ENCODE measurements around the gene TMED8. TPM values are rescaled to one million over a fixed set of nuclear protein-coding genes. Genes with fewer than 3 reads are reported as not detected.
"Not testable (repeated sequence)": the region's sequence is repeated elsewhere in the genome, so short reads cannot be mapped to it uniquely, and the experiment has no call there.

Gene TMED8
- total and polyA plus RNA-seq, 4 donors, result 1.3 to 6.9 (median 4.2) TPM

DNA sequence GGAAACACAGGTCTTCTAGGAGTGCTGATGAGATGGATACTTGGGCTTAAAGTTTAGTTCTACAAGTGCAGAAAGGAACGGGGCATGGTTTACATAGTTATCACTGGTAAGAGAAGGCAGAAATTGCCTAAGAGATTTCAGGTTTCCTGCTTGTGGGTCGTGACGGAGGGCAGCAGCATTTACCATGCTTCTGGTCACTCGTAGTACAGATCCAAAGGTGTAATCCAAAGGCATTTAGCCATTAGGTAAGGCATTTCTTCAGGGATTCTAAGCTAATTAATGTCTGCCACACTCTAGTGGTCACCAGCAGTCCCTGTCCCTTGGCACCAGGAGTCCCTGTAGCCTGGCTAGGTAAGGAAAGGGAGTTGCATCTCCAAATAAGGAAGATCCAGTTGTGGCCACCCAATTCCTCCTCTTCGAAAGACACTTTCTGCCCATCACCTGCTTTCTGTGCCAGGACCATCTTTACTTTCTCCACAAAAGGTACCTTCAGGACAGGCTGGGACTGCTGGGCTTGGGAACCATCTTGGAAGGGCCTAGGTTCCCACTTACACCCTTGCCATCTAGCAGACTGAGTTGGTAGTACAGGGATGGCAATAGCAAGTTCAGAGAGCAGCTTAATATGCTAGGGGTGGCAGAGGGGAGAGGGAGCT is 54.5 kb downstream of the TMED8 start (continued):
- no peak for TF ChIP-seq GABPA (IDR thresholded peaks at IDR 0.05 in 1 of 2, conservative IDR thresholded peaks at IDR 0.05 in 1 of 2)

DNA sequence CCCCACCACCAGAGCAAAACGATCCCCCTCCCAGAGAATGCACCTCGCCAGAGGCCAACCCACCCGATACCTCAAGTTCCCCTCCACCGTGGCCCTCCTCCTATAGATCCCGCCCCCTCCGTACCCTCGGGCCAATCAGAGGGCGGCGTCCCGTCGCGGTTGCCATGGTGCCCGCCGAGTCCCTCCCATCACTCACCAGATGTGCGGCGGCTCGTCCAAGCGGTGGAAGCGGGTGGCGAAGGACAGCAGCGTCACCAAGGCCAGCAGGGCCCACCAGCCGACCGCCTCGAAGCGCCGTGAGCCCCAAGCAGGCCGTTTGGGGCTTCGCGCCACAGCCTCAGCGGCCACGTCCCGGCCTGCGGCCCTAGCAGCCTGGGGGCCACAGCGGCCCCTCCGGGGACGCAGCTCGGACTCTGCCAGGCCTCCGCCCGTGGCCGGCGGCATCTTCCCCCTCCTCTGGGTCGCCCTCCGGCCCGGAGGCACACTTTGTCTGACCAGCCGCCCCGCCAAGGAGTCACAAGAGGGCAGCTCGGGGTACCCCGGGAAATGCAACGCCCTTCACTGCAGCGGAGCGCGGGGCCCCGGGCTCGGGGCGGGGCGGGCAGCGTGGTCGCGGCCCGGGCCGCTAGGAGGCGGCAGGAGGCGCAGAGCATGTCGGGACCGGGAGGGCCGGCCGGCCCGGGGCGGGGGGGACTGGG is 56.5 kb downstream of the TMED8 start, which contains the start of gene POMT2:
Gene POMT2, minus strand, starts transcription at position 646 of the 698 bp plus-strand sequence. Its CDS starts 202 bp downstream, at position 444.
- peak within 1 kb of the TSS; percentile 80 to 88 (median 87) for H3K4me3 ChIP-seq (ENCODE audit: low read depth in 1 of 3, low read length in 3 of 3)
- peak; percentile 94 for DNase-seq (ENCODE audit: low spot score)
- no peak for TF ChIP-seq EGR1 (IDR thresholded peaks at IDR 0.05; ENCODE audit: low read depth in 2 of 2)
- TF ChIP-seq, protein P1, sequence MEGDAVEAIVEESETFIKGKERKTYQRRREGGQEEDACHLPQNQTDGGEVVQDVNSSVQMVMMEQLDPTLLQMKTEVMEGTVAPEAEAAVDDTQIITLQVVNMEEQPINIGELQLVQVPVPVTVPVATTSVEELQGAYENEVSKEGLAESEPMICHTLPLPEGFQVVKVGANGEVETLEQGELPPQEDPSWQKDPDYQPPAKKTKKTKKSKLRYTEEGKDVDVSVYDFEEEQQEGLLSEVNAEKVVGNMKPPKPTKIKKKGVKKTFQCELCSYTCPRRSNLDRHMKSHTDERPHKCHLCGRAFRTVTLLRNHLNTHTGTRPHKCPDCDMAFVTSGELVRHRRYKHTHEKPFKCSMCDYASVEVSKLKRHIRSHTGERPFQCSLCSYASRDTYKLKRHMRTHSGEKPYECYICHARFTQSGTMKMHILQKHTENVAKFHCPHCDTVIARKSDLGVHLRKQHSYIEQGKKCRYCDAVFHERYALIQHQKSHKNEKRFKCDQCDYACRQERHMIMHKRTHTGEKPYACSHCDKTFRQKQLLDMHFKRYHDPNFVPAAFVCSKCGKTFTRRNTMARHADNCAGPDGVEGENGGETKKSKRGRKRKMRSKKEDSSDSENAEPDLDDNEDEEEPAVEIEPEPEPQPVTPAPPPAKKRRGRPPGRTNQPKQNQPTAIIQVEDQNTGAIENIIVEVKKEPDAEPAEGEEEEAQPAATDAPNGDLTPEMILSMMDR (IDR thresholded peaks at IDR 0.05; ENCODE audit: low read depth, low read length, missing input control), result peak; percentile 49
- WGBS, result 1% methylated on average over 69 of the region's 69 CpGs
- H3K4me1 ChIP-seq (ENCODE audit: control insufficient read depth in 4 of 4, insufficient read depth in 4 of 4, low read length in 3 of 4), result peaks cover 7 to 69% (median 58%) of the 10 kb centered on the region in 4 donors
- no peaks in the 10 kb centered on the region for H3K36me3 ChIP-seq (ENCODE audit: control insufficient read depth in 4 of 4, insufficient read depth in 3 of 4, low read depth in 1 of 4, low read length in 3 of 4)
- H3K27ac ChIP-seq (ENCODE audit: low read depth in 1 of 2, low read length in 2 of 2), result peak within 1 kb of the TSS; percentile 93 to 99
- H3K27me3 ChIP-seq (ENCODE audit: control insufficient read depth in 4 of 4, insufficient read depth in 4 of 4, low read length in 3 of 4), result no peaks in the 10 kb centered on the region
- H3K9me3 ChIP-seq (ENCODE audit: control insufficient read depth in 4 of 4, low read length in 3 of 4), result no peaks in the 10 kb centered on the region
- peak within 1 kb of the TSS; percentile 64 to 75 for H3K9ac ChIP-seq (ENCODE audit: low read depth in 1 of 2, low read length in 2 of 2)

- H3K4me3 ChIP-seq (ENCODE audit: low read depth in 1 of 3, low read length in 3 of 3), result no peak overlapping the region
- no peaks in the 10 kb centered on the region for H3K36me3 ChIP-seq (ENCODE audit: control insufficient read depth in 4 of 4, insufficient read depth in 3 of 4, low read depth in 1 of 4, low read length in 3 of 4)
- no peak for TF ChIP-seq FOXA1 (IDR thresholded peaks at IDR 0.05)
- TF ChIP-seq GABPA (IDR thresholded peaks at IDR 0.05 in 1 of 2, conservative IDR thresholded peaks at IDR 0.05 in 1 of 2), result no peak
- TF ChIP-seq, protein P2, sequence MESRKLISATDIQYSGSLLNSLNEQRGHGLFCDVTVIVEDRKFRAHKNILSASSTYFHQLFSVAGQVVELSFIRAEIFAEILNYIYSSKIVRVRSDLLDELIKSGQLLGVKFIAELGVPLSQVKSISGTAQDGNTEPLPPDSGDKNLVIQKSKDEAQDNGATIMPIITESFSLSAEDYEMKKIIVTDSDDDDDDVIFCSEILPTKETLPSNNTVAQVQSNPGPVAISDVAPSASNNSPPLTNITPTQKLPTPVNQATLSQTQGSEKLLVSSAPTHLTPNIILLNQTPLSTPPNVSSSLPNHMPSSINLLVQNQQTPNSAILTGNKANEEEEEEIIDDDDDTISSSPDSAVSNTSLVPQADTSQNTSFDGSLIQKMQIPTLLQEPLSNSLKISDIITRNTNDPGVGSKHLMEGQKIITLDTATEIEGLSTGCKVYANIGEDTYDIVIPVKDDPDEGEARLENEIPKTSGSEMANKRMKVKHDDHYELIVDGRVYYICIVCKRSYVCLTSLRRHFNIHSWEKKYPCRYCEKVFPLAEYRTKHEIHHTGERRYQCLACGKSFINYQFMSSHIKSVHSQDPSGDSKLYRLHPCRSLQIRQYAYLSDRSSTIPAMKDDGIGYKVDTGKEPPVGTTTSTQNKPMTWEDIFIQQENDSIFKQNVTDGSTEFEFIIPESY (IDR thresholded peaks at IDR 0.05), result no peak
- TF ChIP-seq, protein P3, sequence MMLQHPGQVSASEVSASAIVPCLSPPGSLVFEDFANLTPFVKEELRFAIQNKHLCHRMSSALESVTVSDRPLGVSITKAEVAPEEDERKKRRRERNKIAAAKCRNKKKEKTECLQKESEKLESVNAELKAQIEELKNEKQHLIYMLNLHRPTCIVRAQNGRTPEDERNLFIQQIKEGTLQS (IDR thresholded peaks at IDR 0.05), result no peak
- no peak for DNase-seq (ENCODE audit: low spot score)
- no peak overlapping the region for H3K9ac ChIP-seq (ENCODE audit: low read depth in 1 of 2, low read length in 2 of 2)
- no peaks in the 10 kb centered on the region for H3K27me3 ChIP-seq (ENCODE audit: control insufficient read depth in 4 of 4, insufficient read depth in 4 of 4, low read length in 3 of 4)
- H3K27ac ChIP-seq (ENCODE audit: low read depth in 1 of 2, low read length in 2 of 2), result no peak overlapping the region
- 83% methylated on average over 5 of the region's 5 CpGs for WGBS
- H3K9me3 ChIP-seq (ENCODE audit: control insufficient read depth in 4 of 4, low read length in 3 of 4), result no peaks in the 10 kb centered on the region
- H3K4me1 ChIP-seq (ENCODE audit: control insufficient read depth in 4 of 4, insufficient read depth in 4 of 4, low read length in 3 of 4), result peaks cover 5 to 63% (median 50%) of the 10 kb centered on the region in 4 donors
These were observed 57.5 kb downstream of the TMED8 start for GRCh38 chr14:77319422-77319821.

DNA sequence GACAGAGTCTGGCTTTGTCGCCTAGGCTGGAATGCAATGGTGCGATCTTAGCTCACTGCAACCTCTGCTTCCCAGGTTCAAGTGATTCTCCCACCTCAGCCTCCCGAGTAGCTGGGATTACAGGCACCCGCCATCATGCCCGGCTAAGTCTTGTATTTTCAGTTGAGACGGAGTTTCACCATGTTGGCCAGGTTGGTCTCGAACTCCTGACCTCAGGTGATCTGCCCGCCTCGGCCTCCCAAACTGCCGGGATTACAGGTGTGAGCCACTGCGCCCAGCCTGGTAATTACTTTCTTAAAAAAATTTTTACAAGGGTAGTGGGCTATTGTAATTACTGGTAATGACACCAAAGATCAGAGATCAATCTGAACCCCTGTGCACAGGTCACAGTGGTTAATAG is 58.1 kb downstream of the TMED8 start:
- H3K4me1 ChIP-seq (ENCODE audit: control insufficient read depth in 4 of 4, insufficient read depth in 4 of 4, low read length in 3 of 4), result peaks cover 5 to 56% (median 49%) of the 10 kb centered on the region in 4 donors
- H3K27me3 ChIP-seq (ENCODE audit: control insufficient read depth in 4 of 4, insufficient read depth in 4 of 4, low read length in 3 of 4); H3K9me3 ChIP-seq (ENCODE audit: control insufficient read depth in 4 of 4, low read length in 3 of 4); DNase-seq (ENCODE audit: low spot score); H3K36me3 ChIP-seq (ENCODE audit: control insufficient read depth in 4 of 4, insufficient read depth in 3 of 4, low read depth in 1 of 4, low read length in 3 of 4); H3K9ac ChIP-seq (ENCODE audit: low read depth in 1 of 2, low read length in 2 of 2); H3K4me3 ChIP-seq (ENCODE audit: low read depth in 1 of 3, low read length in 3 of 3); H3K27ac ChIP-seq (ENCODE audit: low read depth in 1 of 2, low read length in 2 of 2): not testable (repeated sequence)
- WGBS, result 96% methylated on average over 11 of the region's 11 CpGs

Data from liver (tissue), 9 donors.